ENCODE measurements around the gene TIPARP. TPM values are rescaled to one million over a fixed set of nuclear protein-coding genes. Genes with fewer than 3 reads are reported as not detected.

The TIPARP gene
- polyA plus RNA-seq, 1 of the 3 experiments (the other 2 are of a cell fraction), result 6.2 TPM

- TF ChIP-seq PBX3 (IDR thresholded peaks at IDR 0.05), result no peak
Observed at GRCh38 chr3:156674911-156675829, 780 bp downstream of the TIPARP start (continued).

DNA sequence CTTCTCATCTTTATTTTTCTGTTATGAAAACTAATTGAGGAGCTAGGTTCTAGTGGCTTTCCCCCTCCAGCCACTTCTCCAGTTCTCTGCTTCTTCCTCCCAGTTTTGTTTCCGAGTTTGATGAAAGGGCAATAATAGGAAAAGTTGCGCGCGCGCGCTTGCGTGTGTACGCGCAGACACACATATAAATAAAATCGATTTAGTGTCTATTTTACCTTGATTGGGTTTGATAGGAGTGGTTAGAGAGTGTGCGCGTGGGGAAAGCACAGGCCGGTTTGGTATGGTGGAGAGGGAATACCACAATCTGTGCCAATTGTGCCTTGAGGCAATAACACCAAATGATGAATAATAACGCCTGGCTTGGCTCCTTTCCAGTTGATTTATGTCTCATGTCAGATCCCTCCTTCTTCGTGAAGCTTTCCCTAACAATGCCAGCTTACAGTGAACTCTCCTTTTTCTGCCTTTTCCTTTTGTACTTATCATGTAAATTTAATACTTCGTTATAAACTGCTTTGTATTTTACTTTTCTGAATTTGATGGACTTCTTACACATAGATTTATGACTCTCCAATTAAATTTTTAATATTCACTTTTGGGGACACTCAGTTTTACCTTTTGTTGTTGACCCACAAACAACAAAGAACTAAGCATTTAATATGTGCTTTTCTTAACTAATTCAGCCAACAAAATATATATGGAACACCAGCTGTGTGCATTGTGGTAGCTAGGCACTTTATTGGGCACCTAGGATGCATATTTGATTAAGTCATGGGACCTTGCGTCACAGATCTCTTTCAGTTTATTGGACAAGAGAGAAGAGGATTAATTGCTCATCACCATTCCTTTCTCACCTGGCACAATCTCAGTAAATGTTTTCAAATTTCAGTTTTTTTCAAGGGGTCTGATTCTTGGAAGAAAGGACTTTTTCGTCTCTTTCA is 1.7 kb downstream of the TIPARP start:
- peak; percentile 27 for DNase-seq
- peaks cover 7 to 12% of the 10 kb centered on the region in 2 experiments; a peak in 3 of 4 replicates for H3K4me1 ChIP-seq (ENCODE audit: control insufficient read depth in 1 of 2, insufficient read depth in 2 of 2, low read depth in 1 of 2, low read length in 1 of 2)
- H3K27ac ChIP-seq (ENCODE audit: low read depth in 2 of 2, low read length in 1 of 2), result peak overlapping the region; percentile 86 to 92; a peak in 3 of 4 replicates
- H2AFZ ChIP-seq (ENCODE audit: low read depth), result peak overlapping the region; percentile 73
- peak overlapping the region; percentile 79 for H3K9ac ChIP-seq
- H3K36me3 ChIP-seq (replicated peaks in 1 of 2; ENCODE audit: control insufficient read depth in 1 of 2, insufficient read depth in 2 of 2, low read length in 1 of 2), result peaks cover 23 to 33% of the 10 kb centered on the region in 2 experiments
- H3K27me3 ChIP-seq (ENCODE audit: insufficient read depth), result no peaks in the 10 kb centered on the region
- H3K79me2 ChIP-seq (ENCODE audit: insufficient read depth), result peaks cover 66% of the 10 kb centered on the region
- H3K9me3 ChIP-seq, result no peaks in the 10 kb centered on the region
- ChIA-PET POLR2A (interaction anchor here (0.9 to 1.8 kb wide), 3 partner anchors 122 to 413 kb away, joined by 3 to 7 read pairs (median 3); no protein-coding TSS in a partner anchor), CTCF (interaction anchor here (0.7 to 5.6 kb wide), 28 partner anchors 9 to 525 kb away, joined by 3 to 75 read pairs (median 4); partner anchors contain the start of gene SSR3)
- H3K4me2 ChIP-seq, result peak overlapping the region; percentile 77
- H3F3A ChIP-seq (replicated peaks; ENCODE audit: insufficient read depth), result peaks cover 12% of the 10 kb centered on the region
- H4K20me1 ChIP-seq (ENCODE audit: insufficient read depth), result peaks cover 18% of the 10 kb centered on the region
- peak overlapping the region; percentile 89 to 91 for H3K4me3 ChIP-seq (ENCODE audit: low read depth in 2 of 2, low read length in 1 of 2)
- no peaks in the 10 kb centered on the region for H3K9me2 ChIP-seq
- WGBS (ENCODE audit: low lambda C conversion rate), result 11% methylated on average over 18 of the region's 18 CpGs
- no peak for TF ChIP-seq RXRA (IDR thresholded peaks at IDR 0.05; ENCODE audit: borderline replicate concordance, low read depth)
- TF ChIP-seq CHD2 (IDR thresholded peaks at IDR 0.05; ENCODE audit: low read length, partially characterized antibody), result no peak
- TF ChIP-seq FOXM1 (IDR thresholded peaks at IDR 0.05; ENCODE audit: low read depth), result no peak
- no peak for TF ChIP-seq POLR2AphosphoS5 (IDR thresholded peaks at IDR 0.05; ENCODE audit: low read depth, low read length)
- TF ChIP-seq EP300 (IDR thresholded peaks at IDR 0.05; ENCODE audit: borderline replicate concordance in 1 of 2, low read depth in 1 of 2, low read length in 1 of 2), result no peak
- no peak for TF ChIP-seq TAF1 (IDR thresholded peaks at IDR 0.05; ENCODE audit: borderline replicate concordance, low read depth, low read length)
- no peak for TF ChIP-seq GATA2 (CRISPR knock-in tag; IDR thresholded peaks at IDR 0.05)
- TF ChIP-seq FOXJ3 (CRISPR knock-in tag; IDR thresholded peaks at IDR 0.05), result no peak
- TF ChIP-seq SIN3A (IDR thresholded peaks at IDR 0.05; ENCODE audit: borderline replicate concordance, low read depth, low read length), result 0 out of 2 replicates have a peak, but pooled peaks have one; percentile 39
- TF ChIP-seq, protein P1, sequence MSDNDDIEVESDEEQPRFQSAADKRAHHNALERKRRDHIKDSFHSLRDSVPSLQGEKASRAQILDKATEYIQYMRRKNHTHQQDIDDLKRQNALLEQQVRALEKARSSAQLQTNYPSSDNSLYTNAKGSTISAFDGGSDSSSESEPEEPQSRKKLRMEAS (IDR thresholded peaks at IDR 0.05; ENCODE audit: low read depth), result peak; percentile 63
- peak; percentile 43; the same call in 1 of the 2 replicates for TF ChIP-seq FOSL2 (IDR thresholded peaks at IDR 0.05; ENCODE audit: borderline replicate concordance, low read depth)
- no peak for TF ChIP-seq ZBTB33 (IDR thresholded peaks at IDR 0.05; ENCODE audit: borderline replicate concordance, low read depth)
- TF ChIP-seq RAD21 (IDR thresholded peaks at IDR 0.05; ENCODE audit: low read length), result no peak
- TF ChIP-seq SMC3 (IDR thresholded peaks at IDR 0.05; ENCODE audit: low read depth, low read length), result no peak
- peak; percentile 94 for TF ChIP-seq PBX3 (IDR thresholded peaks at IDR 0.05)
- no peak for TF ChIP-seq USF2 (IDR thresholded peaks at IDR 0.05; ENCODE audit: borderline replicate concordance, low read depth, low read length)
- no peak for TF ChIP-seq TEAD4 (IDR thresholded peaks at IDR 0.05; ENCODE audit: borderline replicate concordance, insufficient read depth)
- TF ChIP-seq YY1 (IDR thresholded peaks at IDR 0.05; ENCODE audit: low read depth), result no peak
- no peak; the same call in 1 of the 2 replicates for TF ChIP-seq CTCF (IDR thresholded peaks at IDR 0.05)

Data from SK-N-SH (cell line).